ENCODE data around the gene DARS1.

The DARS1 gene

DNA sequence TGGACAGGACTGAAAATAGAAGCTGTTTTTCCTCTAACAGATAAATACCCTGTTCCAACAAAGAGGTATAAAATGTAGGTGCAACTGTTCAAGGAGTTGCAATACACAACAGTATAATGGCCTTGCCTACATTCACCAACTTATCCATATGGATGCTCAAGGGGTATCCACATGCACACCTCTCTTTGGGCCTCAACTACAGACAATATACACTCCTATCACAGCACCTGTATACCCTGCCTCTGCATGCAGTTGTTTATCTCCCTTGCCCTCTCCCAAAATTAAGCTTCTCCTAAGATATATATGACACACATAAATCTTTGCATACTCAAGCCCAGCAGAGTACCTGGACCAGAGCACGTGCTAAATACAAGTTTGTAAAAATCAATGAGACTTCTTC, 37.3 kb downstream of the DARS1 start:
- DNase-seq, result no peak

DNA sequence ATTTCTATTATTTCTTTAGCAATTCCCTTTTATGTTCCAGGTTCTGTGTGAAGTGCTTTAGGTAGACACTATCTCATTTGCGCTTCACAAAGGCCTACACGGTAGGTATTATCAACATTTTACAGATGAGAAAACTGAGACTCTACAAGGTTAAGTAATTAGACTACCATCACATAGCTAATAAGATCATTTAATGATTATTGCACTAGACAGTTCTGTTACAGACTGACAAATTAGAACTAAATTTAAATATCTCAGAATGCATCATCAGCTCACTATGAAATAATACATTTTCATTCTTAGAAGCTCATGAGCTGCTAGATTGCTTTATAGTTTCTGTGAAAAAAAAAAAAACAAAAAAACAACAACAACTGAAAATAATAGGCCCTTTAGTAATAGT, 37.9 kb downstream of the DARS1 start:
- DNase-seq, result no peak

DNA sequence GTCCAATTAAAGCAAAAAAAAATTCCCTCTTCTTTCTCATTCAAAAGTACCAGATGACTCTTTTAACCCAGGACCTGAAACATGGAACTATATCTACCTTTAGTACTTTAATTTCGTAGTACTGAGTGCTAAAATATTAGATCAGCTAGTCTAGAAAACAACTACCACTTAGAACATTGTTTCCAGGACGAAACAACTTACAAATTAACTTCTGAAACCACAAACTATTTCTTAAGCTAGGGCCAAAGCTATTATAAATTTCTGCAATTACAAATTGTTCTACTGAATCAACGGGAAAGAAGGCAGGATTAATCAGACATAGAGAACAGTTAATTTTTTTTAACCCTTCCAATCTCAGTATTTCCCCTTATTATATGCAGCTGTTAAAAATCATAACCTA, 39.9 kb downstream of the DARS1 start:
- DNase-seq, result no peak

DNA sequence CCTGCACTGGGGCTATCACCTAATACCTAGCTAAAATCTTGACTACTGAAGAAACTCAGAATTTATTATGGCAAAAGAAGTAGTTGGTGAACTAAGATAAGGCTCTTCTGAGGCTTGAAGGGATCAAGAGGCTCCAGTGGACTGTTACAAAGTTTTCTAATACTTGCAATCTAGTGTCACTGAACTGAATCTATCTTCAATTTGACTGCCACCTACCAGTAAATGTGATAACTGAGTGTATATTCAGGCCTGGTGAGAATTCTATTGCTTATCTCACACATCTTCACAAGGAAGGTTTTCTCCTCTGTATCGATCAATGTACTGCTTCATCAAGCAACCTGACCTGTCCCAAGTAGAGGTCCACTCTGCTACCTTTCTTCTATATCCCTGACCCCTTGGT, 40.8 kb downstream of the DARS1 start:
- DNase-seq, result no peak

DNA sequence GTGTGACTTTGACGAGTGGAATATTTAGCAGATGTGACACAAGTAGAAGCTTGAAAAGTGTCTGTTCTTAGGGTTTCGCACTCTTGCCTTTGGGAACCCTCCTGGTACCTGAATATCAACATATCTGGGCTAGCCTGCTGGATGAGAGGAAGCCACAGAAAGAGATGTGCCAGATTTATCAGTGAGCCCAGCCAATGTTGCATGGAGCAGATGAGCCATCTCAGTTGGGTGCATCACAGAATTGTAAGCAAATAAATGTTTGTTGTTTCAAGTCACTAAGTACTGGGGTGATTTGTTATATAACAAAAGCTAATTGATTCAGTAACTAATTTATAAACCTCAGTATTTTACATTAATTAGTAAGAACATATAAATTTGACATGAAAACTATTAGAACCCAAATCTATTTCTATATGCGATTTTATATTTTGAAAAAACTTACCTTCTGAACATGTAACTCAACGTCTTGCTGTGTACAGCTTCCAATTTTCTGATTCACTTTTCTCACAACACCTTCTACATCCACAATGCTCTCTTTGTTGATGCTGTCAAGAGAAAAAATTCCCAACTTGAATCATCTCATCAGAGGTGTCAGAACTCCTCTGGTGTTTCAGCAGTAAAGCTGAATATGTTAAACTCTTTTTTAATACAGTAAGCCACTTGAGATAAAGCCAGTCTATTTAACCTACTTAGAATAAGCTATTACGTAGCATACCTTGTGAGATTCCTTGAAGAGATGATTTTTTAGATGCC, 42.3 kb downstream of the DARS1 start:
- DNase-seq, result no peak

DNA sequence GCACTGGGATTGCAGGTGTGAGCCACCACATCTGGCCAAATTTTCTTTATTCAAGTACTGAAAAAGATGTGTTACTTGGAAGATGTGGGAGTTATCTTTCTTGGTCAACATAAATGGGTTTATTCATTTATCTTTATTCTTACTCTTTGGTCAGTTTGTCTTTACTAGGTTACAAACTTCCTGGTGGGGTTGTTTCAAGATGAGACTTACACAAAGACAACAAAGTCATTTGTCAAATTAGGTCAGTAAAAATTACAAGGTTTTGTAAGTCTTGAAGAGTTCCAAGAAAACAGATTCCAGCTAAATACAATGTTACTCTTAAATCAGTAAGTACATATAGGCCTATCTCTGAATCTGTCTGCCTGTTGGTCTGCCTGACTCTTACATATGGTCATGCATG, 48.9 kb downstream of the DARS1 start:
- no peak for DNase-seq

DNA sequence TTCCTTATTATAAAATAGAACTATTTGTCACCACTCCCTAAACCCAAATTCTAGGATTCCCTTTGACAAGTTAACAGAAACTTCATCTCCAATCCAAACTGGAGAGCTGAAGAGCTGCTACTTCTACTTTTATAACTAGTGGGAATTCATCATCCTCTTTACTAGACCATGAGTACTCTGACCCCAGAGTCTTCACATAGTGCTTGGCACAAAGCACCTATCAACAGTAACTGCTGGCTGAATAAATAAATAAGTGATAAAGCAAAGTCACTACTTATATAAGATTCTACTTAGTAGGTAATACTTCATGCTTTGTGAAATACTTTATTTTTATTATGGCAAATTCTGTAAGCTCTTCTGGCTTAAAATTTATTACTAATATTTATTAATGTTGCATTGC, 49.5 kb downstream of the DARS1 start:
- no peak for DNase-seq

DNA sequence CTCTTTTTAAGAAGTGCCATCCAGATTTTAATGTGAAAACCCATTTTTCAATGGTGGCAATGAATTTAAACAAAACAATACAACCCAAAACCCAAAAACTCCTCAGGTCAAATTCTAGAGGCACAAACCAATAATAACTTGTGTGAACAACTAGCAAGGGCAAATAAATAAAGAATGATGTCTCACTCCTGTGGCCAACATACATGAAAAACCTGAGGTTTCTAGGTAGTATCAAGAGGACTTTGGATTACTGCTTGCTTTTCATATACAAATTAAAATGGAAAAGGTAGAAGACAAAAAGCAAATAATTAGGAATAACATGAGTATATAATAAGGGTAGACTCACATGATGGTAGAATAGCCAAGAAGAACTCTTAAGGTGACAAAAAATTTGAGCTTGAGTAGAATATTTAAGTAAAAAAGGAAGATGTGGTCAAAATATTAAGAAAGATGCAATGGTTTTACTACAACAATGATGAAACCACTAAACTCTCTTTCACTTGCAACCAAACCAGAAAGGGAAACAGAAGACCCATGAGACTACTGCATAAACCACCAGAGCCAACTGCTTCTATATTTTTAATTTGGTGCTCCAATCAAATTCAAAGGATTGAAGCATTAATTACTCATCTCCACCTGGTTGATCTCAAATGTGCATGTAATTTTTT, 53.5 kb downstream of the DARS1 start:
- no peak for DNase-seq

DNA sequence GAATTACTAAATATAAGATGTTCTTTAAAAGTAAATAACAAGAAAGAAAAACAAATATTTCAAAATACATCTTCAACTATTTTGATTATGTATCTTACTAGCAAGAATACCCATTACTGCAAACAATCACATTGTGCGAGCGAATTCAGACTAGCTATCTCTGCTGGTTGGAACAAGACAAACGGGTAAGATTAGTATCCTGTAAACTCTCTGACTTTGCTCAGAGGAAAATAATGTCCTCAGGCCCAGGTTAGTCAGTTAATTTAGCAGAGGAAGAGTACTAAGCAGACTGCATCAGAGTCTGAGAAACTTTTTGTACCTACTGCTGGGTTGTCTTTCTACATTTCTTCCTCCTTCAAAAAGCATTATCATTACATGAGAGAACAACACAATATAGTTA, 58.8 kb downstream of the DARS1 start:
- DNase-seq, result no peak

DNA sequence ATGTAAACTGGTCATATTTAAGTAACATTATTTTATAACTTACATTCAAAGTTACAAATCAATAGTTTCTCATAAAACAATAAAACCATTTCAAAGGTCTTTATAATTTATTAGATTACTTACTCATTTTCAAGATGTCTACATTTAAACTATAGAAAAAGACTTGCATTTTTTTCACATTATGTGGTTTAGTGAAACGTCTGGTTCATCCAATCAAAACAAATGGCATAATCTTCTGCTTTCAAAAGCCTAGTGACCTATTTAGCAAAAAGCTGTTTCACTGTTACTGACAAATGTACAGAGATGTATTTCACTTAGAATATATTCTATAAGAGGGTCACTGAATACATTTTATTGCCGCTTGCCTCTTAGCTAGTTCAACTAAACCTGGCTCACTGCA, 59.9 kb downstream of the DARS1 start:
- no peak for DNase-seq

DNA sequence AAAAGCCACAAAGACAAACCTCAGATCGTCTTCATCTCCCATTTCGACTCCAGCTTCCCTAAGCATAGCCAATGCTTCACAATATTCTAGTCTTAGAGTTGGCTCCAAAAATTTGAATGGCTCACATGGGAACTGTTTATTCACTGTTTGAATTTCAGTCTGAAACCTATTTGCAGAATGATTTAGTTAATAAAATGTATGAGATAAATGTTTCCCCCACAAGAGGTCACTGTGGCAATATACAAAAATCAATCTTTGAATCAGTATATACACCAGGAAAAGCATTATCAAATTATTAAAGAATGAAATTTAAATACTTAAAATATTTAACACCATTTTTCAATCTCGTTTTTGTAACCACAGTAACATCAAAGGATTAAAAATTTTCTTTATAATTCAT, 69.2 kb downstream of the DARS1 start:
- peak in 1 of 58 donors; percentile 5 for DNase-seq

DNA sequence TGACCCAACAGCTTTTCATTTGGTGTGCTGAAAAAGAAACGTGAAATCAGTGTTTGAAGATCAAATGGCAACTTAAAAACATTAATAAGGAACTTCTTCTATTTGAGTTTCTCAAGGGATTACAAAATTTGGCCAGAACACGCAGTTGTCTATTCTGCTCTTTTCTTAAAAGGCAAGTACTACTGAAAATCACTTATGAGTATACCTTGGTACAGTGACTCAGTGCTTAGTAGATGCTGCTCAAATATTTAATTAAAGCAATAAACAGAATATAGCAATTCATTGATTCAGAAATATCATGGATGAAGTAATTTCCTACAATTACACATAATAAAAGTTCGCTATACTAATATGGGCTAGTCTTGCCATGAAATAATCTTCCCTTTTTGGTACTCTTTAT, 70.9 kb downstream of the DARS1 start:
- no peak for DNase-seq

DNA sequence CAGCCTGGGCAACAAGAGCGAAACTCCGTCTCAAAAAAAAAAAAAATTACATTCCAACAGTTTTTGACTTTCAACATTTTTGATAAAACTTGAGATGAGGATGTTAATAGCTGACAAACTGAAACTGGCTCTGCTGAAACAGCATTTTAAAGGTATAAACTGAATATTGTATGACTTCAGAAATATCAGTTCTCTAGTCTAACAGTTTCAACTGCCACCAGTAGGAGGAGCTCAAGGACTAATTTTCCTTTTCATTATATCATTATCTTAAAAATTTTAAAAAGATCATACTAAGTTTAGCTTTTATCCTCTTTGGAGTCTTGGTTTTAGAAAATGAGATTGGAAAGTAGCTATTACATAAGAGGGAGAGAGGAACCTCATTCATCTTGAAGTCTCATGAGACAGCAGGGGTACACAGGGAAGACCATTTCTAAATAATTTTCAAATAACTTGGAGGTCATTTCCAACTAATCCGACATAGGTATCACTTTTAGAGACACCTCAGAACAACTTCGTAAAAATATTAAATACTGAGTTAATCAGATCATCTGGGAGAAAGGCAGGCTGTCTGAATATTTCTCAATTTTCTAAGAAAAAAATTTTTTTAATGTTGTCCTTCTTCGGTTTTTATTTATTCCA, 71.6 kb downstream of the DARS1 start:
- DNase-seq, result peak in 2 of 58 donors; percentile 15 to 16

DNA sequence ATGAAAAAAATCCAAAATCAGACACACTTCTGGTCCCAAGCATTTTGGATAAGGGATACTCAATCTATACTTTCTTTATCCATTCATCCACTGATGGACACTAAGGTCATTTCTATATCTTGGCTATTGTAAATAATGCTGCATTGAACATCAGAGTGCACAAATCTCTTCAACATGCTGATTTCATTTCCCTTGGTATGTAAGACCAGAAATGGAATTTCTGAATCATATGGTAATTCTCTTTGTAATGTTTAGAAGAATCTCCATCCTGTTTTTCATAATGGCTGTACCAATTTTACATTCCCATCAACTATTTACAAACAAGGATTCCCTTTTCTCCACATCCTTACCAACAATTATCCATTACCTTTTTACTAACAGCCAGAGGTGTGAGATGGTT, 75.5 kb downstream of the DARS1 start:
- DNase-seq, result no peak

DNA sequence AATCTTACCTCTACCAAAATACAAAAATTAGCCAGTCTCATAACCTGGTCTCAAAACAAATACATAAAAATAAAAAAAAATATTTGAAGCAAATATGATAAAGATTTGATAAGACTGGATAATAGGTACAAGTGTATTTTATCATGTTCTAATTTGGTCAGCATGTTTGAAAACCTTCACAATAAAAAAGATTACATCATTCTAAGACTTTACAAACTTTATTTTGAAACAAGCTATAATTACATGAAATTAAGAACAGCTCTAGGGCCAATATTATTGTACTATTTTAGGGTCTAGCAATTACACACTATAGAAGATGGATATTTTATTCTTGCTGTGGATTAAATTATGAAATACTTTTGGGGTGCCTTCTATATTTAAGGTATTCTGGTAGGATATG, 79.7 kb downstream of the DARS1 start:
- no peak for DNase-seq

DNA sequence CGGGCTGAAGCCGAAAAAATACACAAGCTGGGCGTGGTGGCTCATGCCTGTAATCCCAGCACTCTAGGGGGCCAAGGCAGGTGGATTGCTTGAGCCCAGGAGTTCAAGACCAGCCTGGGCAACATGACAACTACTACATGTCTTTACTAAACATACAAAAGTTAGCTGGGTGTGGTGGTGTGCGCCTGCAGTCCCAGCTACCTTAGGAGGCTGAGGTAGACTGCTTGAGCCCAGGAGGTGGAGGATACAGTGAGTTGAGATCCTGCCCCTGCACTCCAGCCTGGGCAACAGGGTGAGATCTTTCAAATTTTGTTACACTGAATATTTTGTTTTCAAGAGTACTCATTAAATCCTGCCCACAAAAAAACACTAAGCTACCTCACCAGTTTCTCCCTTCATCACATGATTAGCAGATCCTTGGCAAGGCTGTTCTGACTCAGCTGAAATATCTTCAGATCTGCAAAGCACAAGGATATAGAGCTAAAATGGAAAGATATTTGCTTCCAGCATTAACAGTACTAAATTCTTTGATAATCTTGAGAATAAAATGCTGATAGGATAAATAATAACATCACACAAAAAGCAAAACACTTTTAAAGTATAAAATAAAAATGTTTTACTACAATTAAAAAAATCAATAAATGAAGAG, 81.0 kb downstream of the DARS1 start:
- DNase-seq, result no peak

DNA sequence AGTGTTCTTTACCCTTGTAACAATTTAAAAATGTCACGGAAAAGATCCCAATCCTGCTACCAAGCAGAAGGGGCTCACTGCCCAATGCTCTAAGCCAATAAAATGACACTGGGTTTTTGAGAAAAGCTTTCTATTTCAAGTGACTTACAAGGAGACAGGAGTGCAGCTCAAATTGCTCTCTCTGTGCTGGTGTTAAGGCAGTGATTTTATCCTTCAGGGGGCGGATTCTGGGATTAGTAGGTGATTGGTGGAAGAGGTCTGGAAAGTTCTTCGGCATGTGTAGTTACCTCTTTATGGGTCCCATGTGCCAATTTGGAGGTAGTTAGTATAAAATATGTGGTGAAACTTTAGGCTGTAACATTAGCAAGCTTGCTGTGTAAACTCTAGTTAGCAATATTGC, 81.8 kb downstream of the DARS1 start:
- no peak for DNase-seq

DNA sequence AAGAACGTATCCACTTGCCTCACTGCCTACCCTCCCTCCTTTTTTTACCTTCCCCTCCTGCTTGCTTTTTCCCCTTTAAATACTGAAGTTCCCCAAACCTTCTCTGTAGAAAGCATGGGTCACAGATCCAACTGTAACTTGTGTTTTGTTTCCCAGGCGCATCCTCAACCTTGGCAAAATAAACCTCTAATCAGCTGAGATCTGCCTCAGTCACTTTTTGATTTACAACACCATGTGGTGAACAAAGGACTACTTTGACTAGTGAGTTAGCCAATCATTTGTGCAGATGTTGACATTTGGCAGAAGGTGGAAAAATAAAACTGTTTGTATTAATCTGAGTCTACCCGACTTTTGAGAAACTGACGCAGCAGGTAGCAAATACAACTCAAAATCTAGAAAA, 85.9 kb downstream of the DARS1 start:
- DNase-seq, result no peak

DNA sequence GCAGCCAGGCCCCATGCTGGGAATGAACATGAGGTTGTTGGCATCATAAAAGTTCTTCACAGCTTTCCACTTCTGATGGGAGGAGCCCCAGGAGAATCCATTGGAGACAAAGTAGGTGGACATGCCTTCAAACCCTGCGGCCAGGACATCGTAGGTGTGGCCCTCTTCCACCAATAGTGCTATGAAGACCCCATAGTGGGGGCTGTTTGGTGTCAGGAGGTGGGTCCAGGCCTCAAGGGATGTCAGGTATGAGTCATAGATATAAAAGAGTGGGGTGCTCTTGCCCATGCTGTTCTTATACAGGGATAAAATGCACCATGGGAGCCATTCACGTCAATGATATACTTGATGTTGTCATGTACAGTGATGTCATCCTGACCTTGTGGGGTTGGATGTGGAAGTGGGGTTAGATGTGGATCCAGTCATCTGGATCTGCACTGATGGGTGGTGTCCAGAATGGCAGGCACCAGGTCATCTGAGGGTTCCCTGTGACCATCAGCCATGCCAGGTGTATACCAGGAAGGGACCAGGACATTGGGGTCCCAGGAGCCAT, 87.1 kb downstream of the DARS1 start:
- DNase-seq, result no peak

DNA sequence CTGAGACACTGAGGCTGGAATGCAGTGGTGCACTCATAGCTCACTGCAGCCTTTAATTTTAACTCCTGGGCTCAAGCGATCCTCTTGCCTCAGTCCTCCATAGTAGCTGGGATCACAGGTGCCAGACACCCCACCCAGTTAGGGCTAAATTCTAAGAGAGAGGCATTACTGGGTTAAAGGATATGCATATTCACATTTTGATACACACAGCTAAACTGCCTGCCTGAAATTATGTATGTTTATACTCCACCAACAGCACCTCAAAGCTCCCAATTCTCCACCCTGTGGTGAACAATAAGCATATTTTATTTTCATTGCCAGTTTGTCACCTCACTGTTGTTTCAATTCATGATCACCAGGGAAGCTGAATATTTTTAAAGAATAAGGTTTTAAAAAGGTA, 90.5 kb downstream of the DARS1 start:
- no peak for DNase-seq

DNA sequence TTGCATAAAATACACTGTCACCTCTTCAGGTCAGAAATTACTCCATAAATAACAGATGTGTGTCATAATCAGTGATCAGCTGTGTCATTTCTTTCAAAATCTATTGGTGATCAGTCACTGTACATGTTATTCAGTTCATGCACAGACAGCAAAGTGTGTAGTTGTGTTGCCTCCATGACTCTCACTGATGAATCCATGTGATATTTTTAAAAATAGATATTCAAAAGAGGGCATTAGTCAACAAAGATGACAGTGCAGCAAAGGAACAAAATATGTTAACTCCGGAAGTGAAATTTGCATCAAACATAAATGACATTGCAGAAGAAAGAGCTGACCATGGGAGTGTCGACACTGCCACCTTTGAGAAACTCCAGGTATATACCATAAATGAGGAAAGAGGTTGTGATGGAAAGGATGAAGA, 92.0 kb downstream of the DARS1 start:
- no peak for DNase-seq

DNA sequence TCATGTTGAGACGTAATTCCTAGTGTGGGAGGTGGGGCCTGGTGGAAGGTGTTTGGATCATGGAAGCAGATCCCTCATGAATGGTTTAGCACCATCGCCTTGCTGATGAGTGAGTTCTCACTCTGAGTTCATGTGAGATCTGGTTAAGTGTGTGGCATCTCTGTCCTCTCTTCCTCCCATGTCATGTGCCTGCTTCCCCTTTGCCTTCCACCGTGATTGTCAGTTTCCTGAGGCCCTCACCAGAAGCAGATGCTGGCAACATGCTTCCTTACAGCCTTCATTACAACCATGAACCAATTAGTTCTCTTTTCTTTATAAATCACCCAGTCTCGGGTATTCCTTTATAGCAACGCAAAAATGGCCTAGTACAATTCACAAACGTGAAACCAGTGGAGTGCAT, 94.6 kb downstream of the DARS1 start:
- DNase-seq, result no peak
